HCT116 (cell line): ENCODE results near the gene DNAJB8.

ENCODE experiments used
- CEBPB ChIP-seq: IDR thresholded peaks from 2 replicates; pipeline ENCODE4 v1.6.1; 2012; ENCODE audit warnings: low read depth
- CTCF ChIP-seq, 3 experiments: fragments of 200-600 bp in 1 of 3; sonication (generic) in 1 of 3; IDR thresholded peaks in 2 of 3; conservative IDR thresholded peaks in 1 of 3; 2 replicates each; pipeline ENCODE4 v1.5.1; 2012 to 2017; ENCODE audit warnings: low read depth in 2 of 3, low read length in 2 of 3, antibody characterized with exemption in 1 of 3, borderline replicate concordance in 1 of 3, control low read depth in 1 of 3, mild to moderate bottlenecking in 1 of 3, mixed read lengths in 1 of 3, mixed run types in 1 of 3, moderate library complexity in 1 of 3; ENCODE audit not compliant: insufficient read depth in 1 of 3
- EGR1 ChIP-seq: IDR thresholded peaks from 2 replicates; pipeline ENCODE4 v1.6.1; 2012; ENCODE audit warnings: low read depth
- EZH2 ChIP-seq: fragments of 200-600 bp; sonication (generic); IDR thresholded peaks from 2 replicates; pipeline ENCODE4 v1.6.1; 2017; ENCODE audit warnings: antibody characterized with exemption, mixed run types
- EZH2phosphoT487 ChIP-seq: fragments of 200-600 bp; IDR thresholded peaks from 2 replicates; pipeline ENCODE4 v1.6.1; 2018; ENCODE audit warnings: antibody characterized with exemption, borderline replicate concordance
- POLR2A ChIP-seq: IDR thresholded peaks from 2 replicates; pipeline ENCODE4 v1.7.0; 2011; ENCODE audit warnings: borderline replicate concordance; ENCODE audit not compliant: insufficient read depth, insufficient read length; ENCODE audit errors: extremely low read depth
- POLR2AphosphoS5 ChIP-seq: IDR thresholded peaks from 2 replicates; pipeline ENCODE4 v1.6.1; 2011; ENCODE audit warnings: mild to moderate bottlenecking, low read depth, low read length, moderate library complexity
- SRF ChIP-seq: IDR thresholded peaks from 2 replicates; pipeline ENCODE4 v1.6.1; 2012; ENCODE audit warnings: low read depth

- TF ChIP-seq POLR2AphosphoS5 (no peak), CTCF (IDR thresholded peaks at IDR 0.05 in 2 of 3, conservative IDR thresholded peaks at IDR 0.05 in 1 of 3; ENCODE audit: borderline replicate concordance in 1 of 3, insufficient read depth in 1 of 3, low read depth in 2 of 3, low read length in 2 of 3) (no peak), EGR1 (no peak), CEBPB (no peak), EZH2 (no peak), SRF (no peak), POLR2A (no peak), EZH2phosphoT487 (no peak)
Observed at GRCh38 chr3:128482666-128483656, 16.3 kb upstream of the DNAJB8 start.
